Measurements from ENCODE around the gene HIRA.

DNA sequence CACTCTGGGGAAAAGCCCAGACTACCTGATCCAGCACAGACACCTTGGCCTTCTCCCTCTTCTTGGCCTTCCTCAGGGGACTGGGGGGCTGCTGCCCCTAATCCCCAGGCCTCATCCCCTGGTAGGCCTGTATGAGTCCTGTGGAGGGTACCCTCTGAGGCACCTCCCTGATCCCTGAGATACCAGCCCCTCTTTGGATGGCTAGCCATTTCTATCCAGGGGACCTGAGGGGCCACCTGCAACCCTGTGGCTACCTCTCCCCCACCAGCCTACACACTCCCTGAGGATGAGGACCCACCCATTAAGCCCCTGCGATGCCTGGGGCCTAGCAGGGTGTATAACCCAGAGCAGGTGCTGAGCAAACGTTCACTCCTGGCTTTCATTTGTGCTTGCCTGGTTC is 54.6 kb downstream of the HIRA start:
- TF ChIP-seq, protein P1, sequence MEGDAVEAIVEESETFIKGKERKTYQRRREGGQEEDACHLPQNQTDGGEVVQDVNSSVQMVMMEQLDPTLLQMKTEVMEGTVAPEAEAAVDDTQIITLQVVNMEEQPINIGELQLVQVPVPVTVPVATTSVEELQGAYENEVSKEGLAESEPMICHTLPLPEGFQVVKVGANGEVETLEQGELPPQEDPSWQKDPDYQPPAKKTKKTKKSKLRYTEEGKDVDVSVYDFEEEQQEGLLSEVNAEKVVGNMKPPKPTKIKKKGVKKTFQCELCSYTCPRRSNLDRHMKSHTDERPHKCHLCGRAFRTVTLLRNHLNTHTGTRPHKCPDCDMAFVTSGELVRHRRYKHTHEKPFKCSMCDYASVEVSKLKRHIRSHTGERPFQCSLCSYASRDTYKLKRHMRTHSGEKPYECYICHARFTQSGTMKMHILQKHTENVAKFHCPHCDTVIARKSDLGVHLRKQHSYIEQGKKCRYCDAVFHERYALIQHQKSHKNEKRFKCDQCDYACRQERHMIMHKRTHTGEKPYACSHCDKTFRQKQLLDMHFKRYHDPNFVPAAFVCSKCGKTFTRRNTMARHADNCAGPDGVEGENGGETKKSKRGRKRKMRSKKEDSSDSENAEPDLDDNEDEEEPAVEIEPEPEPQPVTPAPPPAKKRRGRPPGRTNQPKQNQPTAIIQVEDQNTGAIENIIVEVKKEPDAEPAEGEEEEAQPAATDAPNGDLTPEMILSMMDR (IDR thresholded peaks at IDR 0.05; ENCODE audit: poor library complexity, severe bottlenecking) = no peak
- TF ChIP-seq EZH2 (IDR thresholded peaks at IDR 0.05; ENCODE audit: borderline replicate concordance, insufficient read depth, low read length, poor library complexity, severe bottlenecking) (no peak), EP300 (conservative IDR thresholded peaks at IDR 0.05; ENCODE audit: poor library complexity, severe bottlenecking) (no peak), SMC3 (conservative IDR thresholded peaks at IDR 0.05; ENCODE audit: poor library complexity) (no peak), RAD21 (conservative IDR thresholded peaks at IDR 0.05) (no peak), MXI1 (conservative IDR thresholded peaks at IDR 0.05; ENCODE audit: poor library complexity, severe bottlenecking) (no peak)
- TF ChIP-seq, protein P2, sequence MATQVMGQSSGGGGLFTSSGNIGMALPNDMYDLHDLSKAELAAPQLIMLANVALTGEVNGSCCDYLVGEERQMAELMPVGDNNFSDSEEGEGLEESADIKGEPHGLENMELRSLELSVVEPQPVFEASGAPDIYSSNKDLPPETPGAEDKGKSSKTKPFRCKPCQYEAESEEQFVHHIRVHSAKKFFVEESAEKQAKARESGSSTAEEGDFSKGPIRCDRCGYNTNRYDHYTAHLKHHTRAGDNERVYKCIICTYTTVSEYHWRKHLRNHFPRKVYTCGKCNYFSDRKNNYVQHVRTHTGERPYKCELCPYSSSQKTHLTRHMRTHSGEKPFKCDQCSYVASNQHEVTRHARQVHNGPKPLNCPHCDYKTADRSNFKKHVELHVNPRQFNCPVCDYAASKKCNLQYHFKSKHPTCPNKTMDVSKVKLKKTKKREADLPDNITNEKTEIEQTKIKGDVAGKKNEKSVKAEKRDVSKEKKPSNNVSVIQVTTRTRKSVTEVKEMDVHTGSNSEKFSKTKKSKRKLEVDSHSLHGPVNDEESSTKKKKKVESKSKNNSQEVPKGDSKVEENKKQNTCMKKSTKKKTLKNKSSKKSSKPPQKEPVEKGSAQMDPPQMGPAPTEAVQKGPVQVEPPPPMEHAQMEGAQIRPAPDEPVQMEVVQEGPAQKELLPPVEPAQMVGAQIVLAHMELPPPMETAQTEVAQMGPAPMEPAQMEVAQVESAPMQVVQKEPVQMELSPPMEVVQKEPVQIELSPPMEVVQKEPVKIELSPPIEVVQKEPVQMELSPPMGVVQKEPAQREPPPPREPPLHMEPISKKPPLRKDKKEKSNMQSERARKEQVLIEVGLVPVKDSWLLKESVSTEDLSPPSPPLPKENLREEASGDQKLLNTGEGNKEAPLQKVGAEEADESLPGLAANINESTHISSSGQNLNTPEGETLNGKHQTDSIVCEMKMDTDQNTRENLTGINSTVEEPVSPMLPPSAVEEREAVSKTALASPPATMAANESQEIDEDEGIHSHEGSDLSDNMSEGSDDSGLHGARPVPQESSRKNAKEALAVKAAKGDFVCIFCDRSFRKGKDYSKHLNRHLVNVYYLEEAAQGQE (IDR thresholded peaks at IDR 0.05; ENCODE audit: borderline replicate concordance) = no peak

All from neural cell (in vitro differentiated cells).